GM04503 (cell line): ENCODE results near the gene MMRN1.
"Not testable (repeated sequence)": the region's sequence is repeated elsewhere in the genome, so short reads cannot be mapped to it uniquely, and the experiment has no call there.

Experiments used
- DNase-seq: peaks from one replicate; pipeline ENCODE4 v3.0.0-alpha.2; 2012; ENCODE audit warnings: low read depth

MMRN1 gene

GRCh38 chr4:89894649-89895550 lies at the start of gene MMRN1:
MMRN1 (plus strand) TSS chr4:89894854; CDS start chr4:89894972, 118 bp downstream.
- DNase-seq: no peak

- no peak for DNase-seq
Measured at GRCh38 chr4:89847571-89848325, 46.9 kb upstream of the MMRN1 start.

GRCh38 chr4:89855236-89855635 lies 39.4 kb upstream of the MMRN1 start:
- no peak for DNase-seq

GRCh38 chr4:89860971-89861370 lies 33.7 kb upstream of the MMRN1 start:
- no peak for DNase-seq

GRCh38 chr4:89863533-89863932 lies 31.1 kb upstream of the MMRN1 start:
- no peak for DNase-seq

- DNase-seq: no peak
Measured at GRCh38 chr4:89868276-89868675, 26.4 kb upstream of the MMRN1 start.

GRCh38 chr4:89868999-89869589 lies 25.6 kb upstream of the MMRN1 start:
- no peak for DNase-seq

- DNase-seq: no peak
Measured at GRCh38 chr4:89871211-89871610, 23.4 kb upstream of the MMRN1 start.

- DNase-seq: no peak
Measured at GRCh38 chr4:89876548-89876947, 18.1 kb upstream of the MMRN1 start.

- no peak for DNase-seq
Measured at GRCh38 chr4:89878611-89879010, 16.0 kb upstream of the MMRN1 start.

- DNase-seq: no peak
Measured at GRCh38 chr4:89879215-89879614, 15.4 kb upstream of the MMRN1 start.

GRCh38 chr4:89889289-89889688 lies 5.4 kb upstream of the MMRN1 start:
- DNase-seq: no peak

- no peak for DNase-seq
Measured at GRCh38 chr4:89897867-89898266, 3.2 kb downstream of the MMRN1 start.

- no peak for DNase-seq
Measured at GRCh38 chr4:89898304-89898716, 3.7 kb downstream of the MMRN1 start.

GRCh38 chr4:89899152-89899551 lies 4.5 kb downstream of the MMRN1 start:
- no peak for DNase-seq

GRCh38 chr4:89899854-89900253 lies 5.2 kb downstream of the MMRN1 start:
- DNase-seq: no peak

GRCh38 chr4:89901808-89902431 lies 7.3 kb downstream of the MMRN1 start:
- DNase-seq: not testable (repeated sequence)

GRCh38 chr4:89904524-89904923 lies 9.9 kb downstream of the MMRN1 start:
- DNase-seq: no peak

- no peak for DNase-seq
Measured at GRCh38 chr4:89906316-89906715, 11.7 kb downstream of the MMRN1 start.

GRCh38 chr4:89906777-89907521 lies 12.3 kb downstream of the MMRN1 start:
- DNase-seq: no peak

- DNase-seq: no peak
Measured at GRCh38 chr4:89909889-89910288, 15.2 kb downstream of the MMRN1 start.

GRCh38 chr4:89913623-89914022 lies 19.0 kb downstream of the MMRN1 start:
- no peak for DNase-seq
